Endothelial cell of umbilical vein (primary cell): ENCODE data around the gene USE1. TPM values are rescaled to one million over a fixed set of nuclear protein-coding genes. Genes with fewer than 3 reads are reported as not detected.
A peak's percentile ranks its signal among the peaks of the same experiment; 100 is the strongest.

Source experiments
- BruUV-seq: library from RNA; stranded (reverse); fragments of 400-500 nt; replicated peaks from 2 replicates; lab custom pipeline; 2021; lab: Mats Ljungman, UMichigan
- CTCF ChIA-PET: fragments of 300-600, 350-600 bp; sonication (Branson Sonifier 250); formaldehyde crosslinking; loops from one replicate; lab custom pipeline; 2021; ENCODE audit warnings: antibody characterized with exemption, inconsistent platforms; lab: Charles Lee
- POLR2A ChIA-PET: fragments of 300-600, 350-600 bp; sonication (Branson Sonifier 250); formaldehyde crosslinking; loops from one replicate; lab custom pipeline; 2021; ENCODE audit warnings: antibody characterized with exemption, inconsistent platforms; lab: Charles Lee
- DNase-seq: peaks from one replicate; pipeline ENCODE4 v3.0.0-alpha.2; 2011; ENCODE audit warnings: low read depth, low spot score
- FAIRE-seq: peaks from 2 replicates; lab custom pipeline; 2011; peaks lifted over from hg19 to GRCh38; lab: Jason Lieb, UNC
- H2AFZ ChIP-seq: 2 replicates; pipeline ENCODE4 v1.6.0; 2012; ENCODE audit warnings: low read depth, low read length, control low read depth, inconsistent platforms
- H3K27ac ChIP-seq: 2 replicates; pipeline ENCODE4 v1.5.1; 2011; ENCODE audit warnings: low read depth, mild to moderate bottlenecking, control low read depth, low read length, moderate library complexity; ENCODE audit not compliant: insufficient read depth
- H3K27me3 ChIP-seq, 2 experiments: 2 replicates each; pipeline versions ENCODE4 v1.6.0 to v1.6.1; 2011; ENCODE audit warnings: low read length in 2 of 2, mixed read lengths in 1 of 2; ENCODE audit not compliant: control insufficient read depth in 2 of 2, insufficient read depth in 2 of 2
- H3K36me3 ChIP-seq, 2 experiments: 2 replicates in 1 of 2; 3 replicates in 1 of 2; pipeline ENCODE4 v1.5.1; 2011; ENCODE audit warnings: low read length in 2 of 2, mild to moderate bottlenecking in 1 of 2, moderate library complexity in 1 of 2; ENCODE audit not compliant: control insufficient read depth in 2 of 2, insufficient read depth in 2 of 2; ENCODE audit errors: extremely low read depth in 1 of 2
- H3K4me1 ChIP-seq: 3 replicates; pipeline ENCODE4 v1.5.1; 2011; ENCODE audit warnings: mild to moderate bottlenecking, low read length; ENCODE audit not compliant: control insufficient read depth, insufficient read depth; ENCODE audit errors: extremely low read depth
- H3K4me2 ChIP-seq: 2 replicates; pipeline ENCODE4 v1.6.1; 2011; ENCODE audit warnings: low read length, control low read depth, mixed read lengths; ENCODE audit not compliant: insufficient read depth
- H3K4me3 ChIP-seq, 3 experiments: fragments of 200-600 bp in 1 of 3; sonication (generic), shearing (Covaris generic) in 1 of 3; replicated peaks in 1 of 3; 2 replicates each; pipeline ENCODE4 v1.5.1; 2011 to 2016; ENCODE audit warnings: control low read depth in 3 of 3, low read length in 3 of 3, mild to moderate bottlenecking in 2 of 3, inconsistent platforms in 1 of 3, low read depth in 1 of 3, moderate library complexity in 1 of 3; ENCODE audit not compliant: insufficient read depth in 1 of 3
- H3K79me2 ChIP-seq: 2 replicates; pipeline ENCODE4 v1.6.0; 2012; ENCODE audit warnings: low read length, inconsistent platforms; ENCODE audit not compliant: control insufficient read depth, insufficient read depth
- H3K9ac ChIP-seq: replicated peaks from 2 replicates; pipeline ENCODE3; 2011; ENCODE audit warnings: low read length, control low read depth; ENCODE audit not compliant: insufficient read depth; ENCODE audit errors: extremely low read depth
- H3K9me1 ChIP-seq: replicated peaks from 3 replicates; pipeline ENCODE4 v1.6.0; 2011; ENCODE audit warnings: mild to moderate bottlenecking, low read length; ENCODE audit not compliant: control insufficient read depth, insufficient read depth; ENCODE audit errors: extremely low read depth
- H3K9me3 ChIP-seq: replicated peaks from 2 replicates; pipeline ENCODE4 v1.5.1; 2012; ENCODE audit warnings: low read length, inconsistent platforms; ENCODE audit not compliant: control insufficient read depth, insufficient read depth
- H4K20me1 ChIP-seq: replicated peaks from 2 replicates; pipeline ENCODE3; 2011; ENCODE audit warnings: mild to moderate bottlenecking, low read length; ENCODE audit not compliant: control insufficient read depth, insufficient read depth; ENCODE audit errors: extremely low read depth
- EZH2 ChIP-seq: IDR thresholded peaks from 2 replicates; pipeline ENCODE4 v1.6.1; 2012; ENCODE audit warnings: borderline replicate concordance, low read depth, mild to moderate bottlenecking, moderate library complexity, low read length, inconsistent platforms; ENCODE audit not compliant: severe bottlenecking
- FOS ChIP-seq: IDR thresholded peaks from 2 replicates; pipeline ENCODE4 v1.6.1; 2011; ENCODE audit warnings: mild to moderate bottlenecking, low read length, moderate library complexity, borderline replicate concordance; ENCODE audit not compliant: insufficient read depth
- GATA2 ChIP-seq: IDR thresholded peaks from 2 replicates; pipeline ENCODE4 v1.7.0; 2011; ENCODE audit warnings: low read depth, mild to moderate bottlenecking, moderate library complexity, mixed read lengths, low read length; ENCODE audit not compliant: insufficient read length, insufficient read depth
- JUN ChIP-seq: IDR thresholded peaks from 2 replicates; pipeline ENCODE4 v1.6.1; 2011; ENCODE audit warnings: borderline replicate concordance, low read depth; ENCODE audit not compliant: insufficient read length, insufficient read depth
- MAX ChIP-seq: IDR thresholded peaks from 2 replicates; pipeline ENCODE4 v1.6.1; 2011; ENCODE audit not compliant: insufficient read depth, insufficient read length
- MYC ChIP-seq: IDR thresholded peaks from one replicate; pipeline ENCODE4 v1.6.1; 2011; ENCODE audit warnings: mild to moderate bottlenecking, low read depth, low read length
- POLR2A ChIP-seq: IDR thresholded peaks from 2 replicates; pipeline ENCODE4 v1.6.1; 2012; ENCODE audit warnings: low read depth, mild to moderate bottlenecking, control low read depth, low read length
- POLR2AphosphoS5 ChIP-seq: IDR thresholded peaks from 2 replicates; pipeline ENCODE4 v1.6.1; 2012; ENCODE audit warnings: low read depth, mild to moderate bottlenecking, control low read depth, low read length, moderate library complexity; ENCODE audit not compliant: insufficient read depth
- dilution Hi-C: fragments of 300-500 bp; cut with MboI; formaldehyde crosslinking; loops from one replicate; pipeline ENCODE4 v1.15.0; 2019; ENCODE audit warnings: low sequenced_read_pairs; ENCODE audit not compliant: extremely low pct_ligation_motif_present
- intact Hi-C: fragments of 100-400 bp; cut with micrococcal nuclease; formaldehyde crosslinking; loops from one replicate; pipeline ENCODE4 v1.10.0; 2022
- polyA plus RNA-seq, 4 experiments: library from polyadenylated mRNA; depleted of rRNA in 3 of 4; stranded (reverse) in 3 of 4; unstranded in 1 of 4; fragments of >200 nt; gene quantifications; 2 replicates each; pipeline versions ENCODE4 v1.2.1 to v1.2.3, GENCODE V29; 2011 to 2012; ENCODE audit warnings: missing spikeins in 1 of 4
- total RNA-seq: library from RNA; stranded (reverse); gene quantifications from 2 replicates; pipeline ENCODE4 v1.2.3, GENCODE V29; 2021
- TF ChIP-seq, protein P1 (sequence below), 2 donors: IDR thresholded peaks; 1 replicate in 1 of 2; 2 replicates in 1 of 2; pipeline ENCODE4 v1.5.1; 2011; ENCODE audit warnings: low read length in 2 of 2, mild to moderate bottlenecking in 2 of 2, moderate library complexity in 2 of 2, control low read depth in 1 of 2, inconsistent platforms in 1 of 2, low read depth in 1 of 2; ENCODE audit not compliant: insufficient read depth in 1 of 2; ENCODE audit errors: extremely low read depth in 1 of 2

USE1 gene
- total and polyA plus RNA-seq, 2 donors (not counting 3 experiments of a cell fraction or from before 2014, with no cell fraction given), result 21.3 to 27.6 TPM

- intact Hi-C loops, result no loop called here
- peak overlapping the region; percentile 70 for H3K4me2 ChIP-seq
- H3K9ac ChIP-seq, result peak overlapping the region; percentile 62
- peak overlapping the region; percentile 58 for H3K27ac ChIP-seq
- TF ChIP-seq GATA2, result no peak
- TF ChIP-seq EZH2, result no peak
- TF ChIP-seq, protein P1, sequence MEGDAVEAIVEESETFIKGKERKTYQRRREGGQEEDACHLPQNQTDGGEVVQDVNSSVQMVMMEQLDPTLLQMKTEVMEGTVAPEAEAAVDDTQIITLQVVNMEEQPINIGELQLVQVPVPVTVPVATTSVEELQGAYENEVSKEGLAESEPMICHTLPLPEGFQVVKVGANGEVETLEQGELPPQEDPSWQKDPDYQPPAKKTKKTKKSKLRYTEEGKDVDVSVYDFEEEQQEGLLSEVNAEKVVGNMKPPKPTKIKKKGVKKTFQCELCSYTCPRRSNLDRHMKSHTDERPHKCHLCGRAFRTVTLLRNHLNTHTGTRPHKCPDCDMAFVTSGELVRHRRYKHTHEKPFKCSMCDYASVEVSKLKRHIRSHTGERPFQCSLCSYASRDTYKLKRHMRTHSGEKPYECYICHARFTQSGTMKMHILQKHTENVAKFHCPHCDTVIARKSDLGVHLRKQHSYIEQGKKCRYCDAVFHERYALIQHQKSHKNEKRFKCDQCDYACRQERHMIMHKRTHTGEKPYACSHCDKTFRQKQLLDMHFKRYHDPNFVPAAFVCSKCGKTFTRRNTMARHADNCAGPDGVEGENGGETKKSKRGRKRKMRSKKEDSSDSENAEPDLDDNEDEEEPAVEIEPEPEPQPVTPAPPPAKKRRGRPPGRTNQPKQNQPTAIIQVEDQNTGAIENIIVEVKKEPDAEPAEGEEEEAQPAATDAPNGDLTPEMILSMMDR (IDR thresholded peaks at IDR 0.05; ENCODE audit: extremely low read depth in 1 of 2, insufficient read depth in 1 of 2, low read depth in 1 of 2, low read length in 2 of 2), result no peak
- no peak for TF ChIP-seq JUN
- no peak for TF ChIP-seq POLR2AphosphoS5
- no peak for TF ChIP-seq FOS
- TF ChIP-seq POLR2A, result no peak
- no peak for TF ChIP-seq MYC
- TF ChIP-seq MAX, result no peak
- no peaks in the 10 kb centered on the region for H3K9me1 ChIP-seq
- DNase-seq, result no peak
- peak overlapping the region; percentile 91 for H2AFZ ChIP-seq
- H3K9me3 ChIP-seq, result no peaks in the 10 kb centered on the region
- H3K4me1 ChIP-seq, result peaks cover 28% of the 10 kb centered on the region
- dilution Hi-C loops, result no loop called here
- H4K20me1 ChIP-seq, result no peaks in the 10 kb centered on the region
- peak overlapping the region in 2 of 3 experiments; percentile 39 to 49 for H3K4me3 ChIP-seq
- no peaks in the 10 kb centered on the region for H3K27me3 ChIP-seq
- FAIRE-seq, result peak; percentile 61
- ChIA-PET POLR2A (no interaction called here), CTCF (no interaction called here)
- H3K79me2 ChIP-seq, result peaks cover 27% of the 10 kb centered on the region
- peaks cover 0 to 14% of the 10 kb centered on the region in 2 experiments for H3K36me3 ChIP-seq
- BruUV-seq, result no TSS peak
Observed at GRCh38 chr19:17246681-17247425, 31.7 kb downstream of the USE1 start.
